Amniotic epithelial cell (primary cell): ENCODE measurements around the gene GABRR2.

ENCODE experiments used
- DNase-seq: peaks from one replicate; pipeline ENCODE4 v3.0.0-alpha.2; 2010; ENCODE audit warnings: low read depth

Gene GABRR2

DNA sequence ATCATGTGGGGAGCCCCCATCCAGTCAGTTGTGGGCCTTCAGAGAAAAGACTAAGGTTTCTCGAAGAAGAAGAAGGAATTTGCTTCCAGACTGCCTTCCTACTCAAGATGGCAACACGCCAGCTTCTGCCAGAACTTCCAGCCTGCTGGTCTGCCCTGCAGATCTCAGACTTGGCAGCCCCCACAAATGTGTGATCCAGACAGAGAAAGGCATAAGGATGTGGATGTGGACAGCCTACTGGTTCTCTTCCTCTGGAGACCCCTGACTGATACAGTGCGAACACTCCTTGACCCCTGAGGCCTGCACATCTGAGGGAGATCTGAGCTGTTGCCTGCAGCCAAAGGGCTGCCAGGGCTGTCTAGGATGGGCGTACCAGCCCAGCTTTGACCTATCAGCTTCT lies 106.5 kb downstream of the GABRR2 start:
- no peak for DNase-seq
